Measurements from ENCODE around the gene MBIP. TPM values are rescaled to one million over a fixed set of nuclear protein-coding genes. Genes with fewer than 3 reads are reported as not detected.

The MBIP gene
- total and polyA plus RNA-seq, 2 donors (not counting 1 experiment from before 2014, with no cell fraction given) = 14.2 to 28.3 TPM

DNA sequence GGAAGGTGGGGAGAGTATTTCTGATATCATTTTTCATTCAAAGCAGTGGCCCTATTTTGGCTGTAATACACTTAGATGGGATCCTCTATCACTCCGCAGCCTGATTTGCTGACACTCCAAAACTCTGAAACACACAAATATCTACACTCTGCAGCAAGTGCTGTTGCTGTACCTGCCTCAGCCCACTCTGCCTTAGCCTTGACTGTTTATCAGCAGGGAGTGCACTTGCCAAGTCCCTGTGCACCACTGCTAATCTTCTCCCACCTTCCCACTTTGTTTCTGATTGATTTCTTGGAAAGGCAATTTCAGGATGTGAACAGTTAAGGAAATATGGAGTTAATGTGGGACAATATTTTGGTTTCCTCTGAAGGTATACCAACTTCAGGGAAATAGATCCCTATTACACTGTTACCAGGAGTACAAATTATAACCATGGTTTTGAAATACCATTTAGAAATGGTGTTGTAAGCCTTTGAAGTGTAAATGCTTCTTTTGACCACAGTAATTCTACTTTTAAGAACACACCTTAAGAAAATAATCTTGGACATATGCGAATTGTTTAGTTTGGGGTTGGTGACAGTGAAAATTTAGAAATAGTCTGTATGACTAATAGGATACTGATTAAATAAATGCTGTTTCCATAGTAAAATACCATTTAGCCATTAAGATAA lies 59.3 kb downstream of the MBIP start:
- no peak for TF ChIP-seq EZH2 (IDR thresholded peaks at IDR 0.05; ENCODE audit: low read length, missing control alignments)
- TF ChIP-seq, protein P1, sequence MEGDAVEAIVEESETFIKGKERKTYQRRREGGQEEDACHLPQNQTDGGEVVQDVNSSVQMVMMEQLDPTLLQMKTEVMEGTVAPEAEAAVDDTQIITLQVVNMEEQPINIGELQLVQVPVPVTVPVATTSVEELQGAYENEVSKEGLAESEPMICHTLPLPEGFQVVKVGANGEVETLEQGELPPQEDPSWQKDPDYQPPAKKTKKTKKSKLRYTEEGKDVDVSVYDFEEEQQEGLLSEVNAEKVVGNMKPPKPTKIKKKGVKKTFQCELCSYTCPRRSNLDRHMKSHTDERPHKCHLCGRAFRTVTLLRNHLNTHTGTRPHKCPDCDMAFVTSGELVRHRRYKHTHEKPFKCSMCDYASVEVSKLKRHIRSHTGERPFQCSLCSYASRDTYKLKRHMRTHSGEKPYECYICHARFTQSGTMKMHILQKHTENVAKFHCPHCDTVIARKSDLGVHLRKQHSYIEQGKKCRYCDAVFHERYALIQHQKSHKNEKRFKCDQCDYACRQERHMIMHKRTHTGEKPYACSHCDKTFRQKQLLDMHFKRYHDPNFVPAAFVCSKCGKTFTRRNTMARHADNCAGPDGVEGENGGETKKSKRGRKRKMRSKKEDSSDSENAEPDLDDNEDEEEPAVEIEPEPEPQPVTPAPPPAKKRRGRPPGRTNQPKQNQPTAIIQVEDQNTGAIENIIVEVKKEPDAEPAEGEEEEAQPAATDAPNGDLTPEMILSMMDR (conservative IDR thresholded peaks at IDR 0.05 in 1 of 2, IDR thresholded peaks at IDR 0.05 in 1 of 2; ENCODE audit: low read depth in 1 of 2, low read length in 2 of 2) = no peak
- H2AFZ ChIP-seq (ENCODE audit: low read length) = no peak overlapping the region
- no peak overlapping the region for H3K4me2 ChIP-seq (ENCODE audit: extremely low read depth, insufficient read depth, low read length)
- no peak overlapping the region for H3K9ac ChIP-seq (ENCODE audit: insufficient read depth, low read length)
- H3K27ac ChIP-seq (ENCODE audit: insufficient read depth, low read length) = no peak overlapping the region
- H3K36me3 ChIP-seq (ENCODE audit: control insufficient read depth, insufficient read depth, low read length) = no peaks in the 10 kb centered on the region
- no peaks in the 10 kb centered on the region for H4K20me1 ChIP-seq (ENCODE audit: control insufficient read depth, extremely low read depth, insufficient read depth, low read length)
- DNase-seq (ENCODE audit: low read depth in 2 of 2) = no peak
- H3K27me3 ChIP-seq (ENCODE audit: control insufficient read depth, insufficient read depth, low read length) = no peaks in the 10 kb centered on the region
- no peaks in the 10 kb centered on the region for H3K4me1 ChIP-seq (ENCODE audit: control insufficient read depth, extremely low read depth, insufficient read depth, low read length)
- no peak overlapping the region for H3K4me3 ChIP-seq (replicated peaks in 1 of 4; ENCODE audit: control extremely low read depth in 1 of 4, insufficient read depth in 1 of 4, low read depth in 3 of 4, low read length in 4 of 4)
- no peaks in the 10 kb centered on the region for H3K79me2 ChIP-seq (ENCODE audit: control insufficient read depth, insufficient read depth, low read length)
- no peaks in the 10 kb centered on the region for H3K9me3 ChIP-seq (ENCODE audit: control insufficient read depth, insufficient read depth, low read depth, low read length)

DNA sequence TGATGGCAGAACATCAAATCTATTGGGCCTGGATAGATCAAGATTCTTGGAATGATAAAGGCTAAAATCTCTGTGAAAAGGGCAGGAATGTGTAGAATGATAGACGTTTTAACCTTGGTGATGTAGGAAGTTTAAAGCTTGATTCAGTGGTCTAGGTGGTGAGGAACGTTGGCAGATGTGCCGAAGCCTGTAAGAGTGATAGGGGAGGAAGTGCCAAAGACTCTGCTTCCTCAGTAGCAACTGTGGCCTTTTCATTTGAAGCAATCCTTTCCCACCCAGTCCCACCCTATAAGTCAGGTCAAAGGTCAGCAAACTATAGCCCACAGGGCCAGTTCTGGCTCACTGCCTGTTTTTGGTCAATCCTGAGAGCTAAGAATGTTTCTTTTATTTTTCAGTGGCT lies 62.2 kb downstream of the MBIP start:
- Histone ChIP-seq H3K4me1 (ENCODE audit: control insufficient read depth, extremely low read depth, insufficient read depth, low read length) (no peaks in the 10 kb centered on the region), H4K20me1 (ENCODE audit: control insufficient read depth, extremely low read depth, insufficient read depth, low read length) (no peaks in the 10 kb centered on the region), H3K4me3 (replicated peaks in 1 of 4; ENCODE audit: control extremely low read depth in 1 of 4, insufficient read depth in 1 of 4, low read depth in 3 of 4, low read length in 4 of 4) (no peak overlapping the region), H3K27ac (ENCODE audit: insufficient read depth, low read length) (no peak overlapping the region), H3K36me3 (ENCODE audit: control insufficient read depth, insufficient read depth, low read length) (no peaks in the 10 kb centered on the region), H3K79me2 (ENCODE audit: control insufficient read depth, insufficient read depth, low read length) (no peaks in the 10 kb centered on the region), H3K4me2 (ENCODE audit: extremely low read depth, insufficient read depth, low read length) (no peak overlapping the region), H3K9ac (ENCODE audit: insufficient read depth, low read length) (no peak overlapping the region), H3K9me3 (ENCODE audit: control insufficient read depth, insufficient read depth, low read depth, low read length) (no peaks in the 10 kb centered on the region), H3K27me3 (ENCODE audit: control insufficient read depth, insufficient read depth, low read length) (no peaks in the 10 kb centered on the region), H2AFZ (ENCODE audit: low read length) (no peak overlapping the region)
- DNase-seq (ENCODE audit: low read depth in 2 of 2) = no peak
- no peak for TF ChIP-seq EZH2 (IDR thresholded peaks at IDR 0.05; ENCODE audit: low read length, missing control alignments)
- TF ChIP-seq, protein P1 (conservative IDR thresholded peaks at IDR 0.05 in 1 of 2, IDR thresholded peaks at IDR 0.05 in 1 of 2; ENCODE audit: low read depth in 1 of 2, low read length in 2 of 2) = no peak

- no peaks in the 10 kb centered on the region for H4K20me1 ChIP-seq (ENCODE audit: control insufficient read depth, extremely low read depth, insufficient read depth, low read length)
- H3K36me3 ChIP-seq (ENCODE audit: control insufficient read depth, insufficient read depth, low read length) = no peaks in the 10 kb centered on the region
- no peaks in the 10 kb centered on the region for H3K79me2 ChIP-seq (ENCODE audit: control insufficient read depth, insufficient read depth, low read length)
- peak in 1 of 2 donors; percentile 38 for DNase-seq (ENCODE audit: low read depth in 2 of 2)
- H3K4me1 ChIP-seq (ENCODE audit: control insufficient read depth, extremely low read depth, insufficient read depth, low read length) = no peaks in the 10 kb centered on the region
- no peak overlapping the region for H3K9ac ChIP-seq (ENCODE audit: insufficient read depth, low read length)
- H3K27me3 ChIP-seq (ENCODE audit: control insufficient read depth, insufficient read depth, low read length) = no peaks in the 10 kb centered on the region
- no peak overlapping the region for H3K4me2 ChIP-seq (ENCODE audit: extremely low read depth, insufficient read depth, low read length)
- no peak overlapping the region for H3K27ac ChIP-seq (ENCODE audit: insufficient read depth, low read length)
- no peak overlapping the region for H3K4me3 ChIP-seq (replicated peaks in 1 of 4; ENCODE audit: control extremely low read depth in 1 of 4, insufficient read depth in 1 of 4, low read depth in 3 of 4, low read length in 4 of 4)
- no peak for TF ChIP-seq EZH2 (IDR thresholded peaks at IDR 0.05; ENCODE audit: low read length, missing control alignments)
- TF ChIP-seq, protein P1 (conservative IDR thresholded peaks at IDR 0.05 in 1 of 2, IDR thresholded peaks at IDR 0.05 in 1 of 2; ENCODE audit: low read depth in 1 of 2, low read length in 2 of 2) = no peak
- H2AFZ ChIP-seq (ENCODE audit: low read length) = no peak overlapping the region
- H3K9me3 ChIP-seq (ENCODE audit: control insufficient read depth, insufficient read depth, low read depth, low read length) = no peaks in the 10 kb centered on the region
Observed at GRCh38 chr14:36256126-36256801, 64.2 kb downstream of the MBIP start.
